WI38 (cell line): ENCODE results near the gene UGP2.

Source experiments
- H3K4me3 ChIP-seq: 2 replicates; pipeline ENCODE4 v1.5.1; 2011; ENCODE audit warnings: low read depth, mild to moderate bottlenecking, control low read depth, low read length
- CTCF ChIP-seq: IDR thresholded peaks from 2 replicates; pipeline ENCODE4 v1.5.1; 2012; ENCODE audit warnings: low read depth, mild to moderate bottlenecking, control low read depth, low read length

Gene UGP2

GRCh38 chr2:63855418-63856302 is 14.0 kb downstream of the UGP2 start:
- TF ChIP-seq CTCF = no peak
- no peak overlapping the region for H3K4me3 ChIP-seq

GRCh38 chr2:63856303-63856603 is 14.6 kb downstream of the UGP2 start:
- TF ChIP-seq CTCF = no peak
- H3K4me3 ChIP-seq = no peak overlapping the region

GRCh38 chr2:63858291-63858690 is 16.6 kb downstream of the UGP2 start:
- no peak for TF ChIP-seq CTCF
- no peak overlapping the region for H3K4me3 ChIP-seq

- no peak overlapping the region for H3K4me3 ChIP-seq
- peak; percentile 36; the same call in 1 of the 2 replicates for TF ChIP-seq CTCF
These were observed 19.6 kb downstream of the UGP2 start for GRCh38 chr2:63861220-63861822.

GRCh38 chr2:63862806-63863205 is 21.1 kb downstream of the UGP2 start:
- H3K4me3 ChIP-seq = no peak overlapping the region
- no peak for TF ChIP-seq CTCF

- no peak overlapping the region for H3K4me3 ChIP-seq
- no peak for TF ChIP-seq CTCF
These were observed 22.0 kb downstream of the UGP2 start for GRCh38 chr2:63863707-63864106.

GRCh38 chr2:63865159-63865799 is 23.6 kb downstream of the UGP2 start:
- TF ChIP-seq CTCF = no peak
- no peak overlapping the region for H3K4me3 ChIP-seq
